Type B pancreatic cell (in vitro differentiated cells): ENCODE data around the gene TNXB. TPM values are rescaled to one million over a fixed set of nuclear protein-coding genes. Genes with fewer than 3 reads are reported as not detected.

Experiments used
- DNase-seq: peaks from one replicate; pipeline ENCODE4 v3.0.0; 2021; ENCODE audit warnings: mixed read lengths; ENCODE audit not compliant: unreplicated experiment; ENCODE audit errors: extremely low spot score
- H3K27ac Mint-ChIP-seq: 2 replicates; pipeline ENCODE4 v1.8.0; 2021; ENCODE audit warnings: mild to moderate bottlenecking, mixed read lengths
- H3K27me3 Mint-ChIP-seq: 2 replicates; pipeline ENCODE4 v1.8.0; 2021; ENCODE audit warnings: mixed read lengths
- H3K36me3 Mint-ChIP-seq: 2 replicates; pipeline ENCODE4 v1.8.0; 2021; ENCODE audit warnings: mixed read lengths
- H3K4me1 Mint-ChIP-seq: one replicate; pipeline ENCODE4 v1.8.0; 2021; ENCODE audit warnings: mixed read lengths; ENCODE audit not compliant: unreplicated experiment
- H3K4me3 Mint-ChIP-seq: 2 replicates; pipeline ENCODE4 v1.8.0; 2021; ENCODE audit warnings: mild to moderate bottlenecking, mixed read lengths
- H3K9me3 Mint-ChIP-seq: 2 replicates; pipeline ENCODE4 v1.8.0; 2021; ENCODE audit warnings: mixed read lengths
- CTCF ChIP-seq: fragments of 200-600 bp; sonication (generic); conservative IDR thresholded peaks from 2 replicates; pipeline ENCODE4 v1.5.0; 2021; ENCODE audit warnings: antibody characterized with exemption, mild to moderate bottlenecking
- total RNA-seq: library from RNA; stranded (reverse); gene quantifications from 2 replicates; pipeline ENCODE4 v1.2.1, GENCODE V29; 2021; ENCODE audit warnings: low replicate concordance

The TNXB gene
- total RNA-seq, 1 donor from 2014 or later, result 22.2 TPM

GRCh38 chr6:32117461-32117860 is 8.3 kb upstream of the TNXB start:
- H3K9me3 Mint-ChIP-seq, result no peaks in the 10 kb centered on the region
- TF ChIP-seq CTCF, result no peak
- H3K4me1 Mint-ChIP-seq, result peaks cover 23% of the 10 kb centered on the region
- H3K27me3 Mint-ChIP-seq, result no peaks in the 10 kb centered on the region
- H3K27ac Mint-ChIP-seq, result no peak overlapping the region
- peaks cover 21% of the 10 kb centered on the region for H3K36me3 Mint-ChIP-seq
- no peak overlapping the region for H3K4me3 Mint-ChIP-seq
- no peak for DNase-seq

- Mint-ChIP-seq H3K4me3 (no peak overlapping the region), H3K27me3 (no peaks in the 10 kb centered on the region), H3K36me3 (peaks cover 23% of the 10 kb centered on the region), H3K27ac (peak overlapping the region; percentile 39), H3K9me3 (no peaks in the 10 kb centered on the region), H3K4me1 (peaks cover 31% of the 10 kb centered on the region)
- DNase-seq, result no peak
- peak; percentile 70 for TF ChIP-seq CTCF
Observed at GRCh38 chr6:32116674-32117073, 7.5 kb upstream of the TNXB start.

- Mint-ChIP-seq H3K4me3 (no peak overlapping the region), H3K27ac (peak overlapping the region; percentile 98), H3K36me3 (peaks cover 20% of the 10 kb centered on the region), H3K4me1 (peaks cover 37% of the 10 kb centered on the region), H3K27me3 (no peaks in the 10 kb centered on the region), H3K9me3 (no peaks in the 10 kb centered on the region)
- TF ChIP-seq CTCF, result no peak
- no peak for DNase-seq
Observed at GRCh38 chr6:32115623-32116022, 6.5 kb upstream of the TNXB start.

GRCh38 chr6:32114796-32115195 is 5.7 kb upstream of the TNXB start:
- H3K27me3 Mint-ChIP-seq, result no peaks in the 10 kb centered on the region
- H3K9me3 Mint-ChIP-seq, result no peaks in the 10 kb centered on the region
- peak overlapping the region; percentile 74 for H3K4me3 Mint-ChIP-seq
- peak overlapping the region; percentile 98 for H3K27ac Mint-ChIP-seq
- H3K36me3 Mint-ChIP-seq, result peaks cover 20% of the 10 kb centered on the region
- no peak for DNase-seq
- peaks cover 37% of the 10 kb centered on the region for H3K4me1 Mint-ChIP-seq
- no peak for TF ChIP-seq CTCF

- DNase-seq, result no peak
- Mint-ChIP-seq H3K4me3 (no peak overlapping the region), H3K9me3 (no peaks in the 10 kb centered on the region), H3K36me3 (peaks cover 20% of the 10 kb centered on the region), H3K27me3 (peaks cover 5% of the 10 kb centered on the region), H3K4me1 (peaks cover 32% of the 10 kb centered on the region), H3K27ac (peak overlapping the region; percentile 98)
- no peak for TF ChIP-seq CTCF
Observed at GRCh38 chr6:32113386-32114352, 4.5 kb upstream of the TNXB start.
